Measurements from ENCODE around the gene TXNIP.

Gene TXNIP

DNA sequence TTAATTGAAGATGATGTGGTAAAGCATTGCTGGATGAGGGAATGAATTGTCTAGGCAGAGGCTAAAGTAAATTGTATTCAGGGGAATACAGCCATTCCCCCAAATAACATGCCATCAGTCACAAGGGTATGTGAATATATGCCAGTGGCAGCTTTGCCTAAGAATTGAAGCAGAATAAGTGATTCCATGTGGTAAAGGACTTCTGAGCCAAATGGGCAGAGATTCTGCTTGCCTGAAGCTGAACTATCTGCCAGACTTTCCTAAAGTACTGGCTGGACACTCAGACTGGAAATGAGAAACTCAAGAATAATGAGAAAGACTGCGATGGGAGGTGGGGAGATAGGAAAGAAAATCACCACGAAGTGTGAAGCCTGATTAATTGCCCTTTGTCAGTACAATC, 40.9 kb downstream of the TXNIP start:
- Histone ChIP-seq H3K27ac (ENCODE audit: low read length, poor library complexity, severe bottlenecking) (no peak overlapping the region), H2BK5ac (ENCODE audit: low read depth, low read length, poor library complexity, severe bottlenecking) (no peak overlapping the region), H3K79me1 (replicated peaks; ENCODE audit: low read length, poor library complexity, severe bottlenecking) (peaks cover 10% of the 10 kb centered on the region), H3K14ac (ENCODE audit: low read length in 2 of 2) (no peak overlapping the region), H2BK15ac (ENCODE audit: low read depth, poor library complexity, severe bottlenecking) (no peak overlapping the region), H3K23ac (ENCODE audit: low read length in 2 of 2) (no peak overlapping the region), H3K18ac (ENCODE audit: low read depth in 1 of 2, low read length in 2 of 2) (no peak overlapping the region), H2AK5ac (ENCODE audit: low read length, severe bottlenecking) (no peak overlapping the region), H3K9ac (ENCODE audit: low read length) (peak overlapping the region; percentile 96), H3K36me3 (ENCODE audit: control insufficient read depth in 1 of 2, insufficient read depth in 2 of 2, low read depth in 1 of 2, low read length in 2 of 2) (peaks cover 0 to 5% of the 10 kb centered on the region in 2 experiments), H3K9me3 (ENCODE audit: control insufficient read depth, low read length) (no peaks in the 10 kb centered on the region), H3K27me3 (ENCODE audit: control insufficient read depth in 1 of 2, insufficient read depth in 1 of 2, low read length in 2 of 2) (no peaks in the 10 kb centered on the region), H4K91ac (ENCODE audit: low read length) (no peak overlapping the region), H3K4ac (ENCODE audit: low read depth in 1 of 2, low read length in 2 of 2) (no peak overlapping the region), H4K8ac (ENCODE audit: low read length) (no peak overlapping the region), H3K4me2 (ENCODE audit: low read length, poor library complexity, severe bottlenecking) (no peak overlapping the region), H2BK120ac (ENCODE audit: low read depth, low read length) (no peak overlapping the region), H2BK12ac (ENCODE audit: low read length in 2 of 2) (no peak overlapping the region), H3K4me1 (ENCODE audit: control insufficient read depth, insufficient read depth, low read depth, low read length) (peaks cover 5% of the 10 kb centered on the region), H3K4me3 (ENCODE audit: insufficient read depth in 1 of 2, low read depth in 1 of 2, low read length in 2 of 2) (peak overlapping the region in 1 of 2 experiments; percentile 90), H2AFZ (ENCODE audit: low read depth, low read length) (no peak overlapping the region)
- no peak for DNase-seq
- 86% methylated on average over 1 of the region's 2 CpGs for WGBS

DNA sequence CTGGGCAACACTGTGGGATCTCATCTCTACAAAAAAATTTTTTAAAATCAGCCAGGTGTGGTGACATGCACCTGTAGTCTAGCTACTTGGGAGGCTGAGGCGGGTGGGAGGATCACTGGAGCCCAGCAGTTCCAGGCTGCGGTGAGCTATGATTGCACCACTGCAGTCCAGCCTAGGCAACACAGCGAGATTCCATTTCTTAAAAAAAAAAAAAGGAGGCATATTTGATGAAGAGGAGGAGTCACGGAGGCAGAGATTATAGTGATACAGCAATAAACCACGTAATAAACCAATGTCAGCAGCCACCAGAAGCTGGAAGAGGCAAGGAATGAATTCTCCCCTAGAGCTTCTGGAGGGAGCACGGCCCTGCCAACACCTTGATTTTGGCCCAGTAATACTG, 42.5 kb downstream of the TXNIP start:
- Histone ChIP-seq H2BK12ac (ENCODE audit: low read length in 2 of 2) (no peak overlapping the region), H2AFZ (ENCODE audit: low read depth, low read length) (no peak overlapping the region), H2BK5ac (ENCODE audit: low read depth, low read length, poor library complexity, severe bottlenecking) (no peak overlapping the region), H3K4me1 (ENCODE audit: control insufficient read depth, insufficient read depth, low read depth, low read length) (peaks cover 2% of the 10 kb centered on the region), H3K9ac (ENCODE audit: low read length) (no peak overlapping the region), H2BK120ac (ENCODE audit: low read depth, low read length) (no peak overlapping the region), H3K36me3 (ENCODE audit: control insufficient read depth in 1 of 2, insufficient read depth in 2 of 2, low read depth in 1 of 2, low read length in 2 of 2) (peaks cover 0 to 5% of the 10 kb centered on the region in 2 experiments), H3K4ac (ENCODE audit: low read depth in 1 of 2, low read length in 2 of 2) (no peak overlapping the region), H3K9me3 (ENCODE audit: control insufficient read depth, low read length) (no peaks in the 10 kb centered on the region), H3K27me3 (ENCODE audit: control insufficient read depth in 1 of 2, insufficient read depth in 1 of 2, low read length in 2 of 2) (no peaks in the 10 kb centered on the region), H2AK5ac (ENCODE audit: low read length, severe bottlenecking) (no peak overlapping the region), H4K91ac (ENCODE audit: low read length) (no peak overlapping the region), H3K4me2 (ENCODE audit: low read length, poor library complexity, severe bottlenecking) (no peak overlapping the region), H2BK15ac (ENCODE audit: low read depth, poor library complexity, severe bottlenecking) (no peak overlapping the region), H4K8ac (ENCODE audit: low read length) (no peak overlapping the region), H3K4me3 (ENCODE audit: insufficient read depth in 1 of 2, low read depth in 1 of 2, low read length in 2 of 2) (no peak overlapping the region), H3K79me1 (replicated peaks; ENCODE audit: low read length, poor library complexity, severe bottlenecking) (peaks cover 11% of the 10 kb centered on the region), H3K18ac (ENCODE audit: low read depth in 1 of 2, low read length in 2 of 2) (no peak overlapping the region), H3K14ac (ENCODE audit: low read length in 2 of 2) (no peak overlapping the region), H3K27ac (ENCODE audit: low read length, poor library complexity, severe bottlenecking) (no peak overlapping the region), H3K23ac (ENCODE audit: low read length in 2 of 2) (no peak overlapping the region)
- 98% methylated on average over 6 of the region's 6 CpGs for WGBS
- DNase-seq: no peak

DNA sequence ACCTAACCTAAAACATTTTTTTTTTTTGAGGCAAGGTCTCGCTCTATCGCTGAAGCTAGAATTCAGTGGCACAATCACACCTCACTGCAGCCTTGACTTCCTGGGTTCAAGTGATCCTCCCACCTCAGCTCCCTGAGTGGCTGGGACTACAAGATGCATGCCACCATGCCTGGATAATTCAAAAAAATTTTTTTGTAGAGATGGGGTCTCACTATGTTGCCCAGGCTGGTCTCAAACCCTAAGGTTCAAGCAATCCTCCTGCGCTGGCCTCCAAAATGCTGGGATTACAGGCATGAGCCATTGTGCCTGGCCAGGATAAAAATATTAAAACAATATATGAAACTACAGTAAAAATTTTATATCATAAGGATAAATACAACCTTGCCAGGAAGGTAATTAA, 43.5 kb downstream of the TXNIP start:
- H3K27ac ChIP-seq (ENCODE audit: low read length, poor library complexity, severe bottlenecking): no peak overlapping the region
- WGBS: 100% methylated on average over 2 of the region's 3 CpGs
- H3K9ac ChIP-seq (ENCODE audit: low read length): no peak overlapping the region
- peaks cover 17% of the 10 kb centered on the region for H3K79me1 ChIP-seq (replicated peaks; ENCODE audit: low read length, poor library complexity, severe bottlenecking)
- H2BK15ac ChIP-seq (ENCODE audit: low read depth, poor library complexity, severe bottlenecking): no peak overlapping the region
- H3K4ac ChIP-seq (ENCODE audit: low read depth in 1 of 2, low read length in 2 of 2): no peak overlapping the region
- H2BK120ac ChIP-seq (ENCODE audit: low read depth, low read length): no peak overlapping the region
- H2BK12ac ChIP-seq (ENCODE audit: low read length in 2 of 2): no peak overlapping the region
- no peak overlapping the region for H3K23ac ChIP-seq (ENCODE audit: low read length in 2 of 2)
- peaks cover 0 to 5% of the 10 kb centered on the region in 2 experiments for H3K36me3 ChIP-seq (ENCODE audit: control insufficient read depth in 1 of 2, insufficient read depth in 2 of 2, low read depth in 1 of 2, low read length in 2 of 2)
- no peaks in the 10 kb centered on the region for H3K27me3 ChIP-seq (ENCODE audit: control insufficient read depth in 1 of 2, insufficient read depth in 1 of 2, low read length in 2 of 2)
- no peaks in the 10 kb centered on the region for H3K9me3 ChIP-seq (ENCODE audit: control insufficient read depth, low read length)
- H3K14ac ChIP-seq (ENCODE audit: low read length in 2 of 2): no peak overlapping the region
- no peak for DNase-seq
- no peak overlapping the region for H4K91ac ChIP-seq (ENCODE audit: low read length)
- H3K4me1 ChIP-seq (ENCODE audit: control insufficient read depth, insufficient read depth, low read depth, low read length): peaks cover 2% of the 10 kb centered on the region
- H2AFZ ChIP-seq (ENCODE audit: low read depth, low read length): no peak overlapping the region
- H2AK5ac ChIP-seq (ENCODE audit: low read length, severe bottlenecking): no peak overlapping the region
- no peak overlapping the region for H3K4me3 ChIP-seq (ENCODE audit: insufficient read depth in 1 of 2, low read depth in 1 of 2, low read length in 2 of 2)
- no peak overlapping the region for H3K4me2 ChIP-seq (ENCODE audit: low read length, poor library complexity, severe bottlenecking)
- no peak overlapping the region for H4K8ac ChIP-seq (ENCODE audit: low read length)
- no peak overlapping the region for H3K18ac ChIP-seq (ENCODE audit: low read depth in 1 of 2, low read length in 2 of 2)
- no peak overlapping the region for H2BK5ac ChIP-seq (ENCODE audit: low read depth, low read length, poor library complexity, severe bottlenecking)

DNA sequence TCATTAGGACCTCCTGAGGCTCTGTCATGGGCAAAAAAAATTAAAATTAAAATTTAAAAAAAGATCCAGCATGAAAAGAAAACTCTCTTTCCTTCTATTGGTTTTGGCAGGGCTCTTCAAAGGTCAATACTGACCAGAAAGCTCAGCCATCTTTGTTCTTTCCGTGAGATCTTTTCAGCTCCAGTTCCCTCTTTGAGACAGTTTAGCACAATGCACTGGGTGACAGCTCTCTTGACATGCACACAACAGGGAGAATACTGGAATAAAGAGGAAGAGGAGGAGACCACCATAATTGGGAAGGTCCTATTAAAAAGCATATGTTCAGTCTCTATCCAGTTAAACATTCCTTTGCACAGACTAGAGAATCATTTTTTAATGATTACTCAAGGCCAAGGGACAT, 44.9 kb downstream of the TXNIP start:
- H3K4me3 ChIP-seq (ENCODE audit: insufficient read depth in 1 of 2, low read depth in 1 of 2, low read length in 2 of 2): no peak overlapping the region
- no peak overlapping the region for H3K23ac ChIP-seq (ENCODE audit: low read length in 2 of 2)
- H2BK12ac ChIP-seq (ENCODE audit: low read length in 2 of 2): no peak overlapping the region
- H4K91ac ChIP-seq (ENCODE audit: low read length): no peak overlapping the region
- H3K14ac ChIP-seq (ENCODE audit: low read length in 2 of 2): no peak overlapping the region
- no peak overlapping the region for H3K18ac ChIP-seq (ENCODE audit: low read depth in 1 of 2, low read length in 2 of 2)
- no peak overlapping the region for H2BK5ac ChIP-seq (ENCODE audit: low read depth, low read length, poor library complexity, severe bottlenecking)
- H3K27ac ChIP-seq (ENCODE audit: low read length, poor library complexity, severe bottlenecking): no peak overlapping the region
- no peak overlapping the region for H2BK15ac ChIP-seq (ENCODE audit: low read depth, poor library complexity, severe bottlenecking)
- H2BK120ac ChIP-seq (ENCODE audit: low read depth, low read length): no peak overlapping the region
- no peaks in the 10 kb centered on the region for H3K9me3 ChIP-seq (ENCODE audit: control insufficient read depth, low read length)
- no peak overlapping the region for H2AK5ac ChIP-seq (ENCODE audit: low read length, severe bottlenecking)
- peaks cover 23% of the 10 kb centered on the region for H3K79me1 ChIP-seq (replicated peaks; ENCODE audit: low read length, poor library complexity, severe bottlenecking)
- 100% methylated on average over 1 of the region's 1 CpG for WGBS
- H2AFZ ChIP-seq (ENCODE audit: low read depth, low read length): no peak overlapping the region
- H3K4ac ChIP-seq (ENCODE audit: low read depth in 1 of 2, low read length in 2 of 2): no peak overlapping the region
- H3K4me1 ChIP-seq (ENCODE audit: control insufficient read depth, insufficient read depth, low read depth, low read length): peaks cover 2% of the 10 kb centered on the region
- no peak for DNase-seq
- no peaks in the 10 kb centered on the region for H3K27me3 ChIP-seq (ENCODE audit: control insufficient read depth in 1 of 2, insufficient read depth in 1 of 2, low read length in 2 of 2)
- H4K8ac ChIP-seq (ENCODE audit: low read length): no peak overlapping the region
- no peak overlapping the region for H3K4me2 ChIP-seq (ENCODE audit: low read length, poor library complexity, severe bottlenecking)
- H3K36me3 ChIP-seq (ENCODE audit: control insufficient read depth in 1 of 2, insufficient read depth in 2 of 2, low read depth in 1 of 2, low read length in 2 of 2): peaks cover 0 to 16% of the 10 kb centered on the region in 2 experiments
- no peak overlapping the region for H3K9ac ChIP-seq (ENCODE audit: low read length)

Measured in mesenchymal stem cell (in vitro differentiated cells and primary cell).